GM12891 (cell line): Measurements from ENCODE around the gene SIRPB1.

Experiments
- SPI1 ChIP-seq: IDR thresholded peaks from 2 replicates; pipeline ENCODE4 v1.6.1; 2011; ENCODE audit warnings: low read depth, low read length, control low read depth
- TAF1 ChIP-seq: IDR thresholded peaks from 2 replicates; pipeline ENCODE4 v1.6.1; 2011; ENCODE audit warnings: low read depth, low read length, control low read depth

- no peak for TF ChIP-seq SPI1
- TF ChIP-seq TAF1: no peak
These were observed 44.1 kb upstream of the SIRPB1 start for GRCh38 chr20:1663917-1664316.
